ENCODE measurements around the gene ARL3. TPM values are rescaled to one million over a fixed set of nuclear protein-coding genes. Genes with fewer than 3 reads are reported as not detected.

Gene ARL3
- total RNA-seq, 2 donors from 2014 or later, result 3.2 to 3.7 TPM

DNA sequence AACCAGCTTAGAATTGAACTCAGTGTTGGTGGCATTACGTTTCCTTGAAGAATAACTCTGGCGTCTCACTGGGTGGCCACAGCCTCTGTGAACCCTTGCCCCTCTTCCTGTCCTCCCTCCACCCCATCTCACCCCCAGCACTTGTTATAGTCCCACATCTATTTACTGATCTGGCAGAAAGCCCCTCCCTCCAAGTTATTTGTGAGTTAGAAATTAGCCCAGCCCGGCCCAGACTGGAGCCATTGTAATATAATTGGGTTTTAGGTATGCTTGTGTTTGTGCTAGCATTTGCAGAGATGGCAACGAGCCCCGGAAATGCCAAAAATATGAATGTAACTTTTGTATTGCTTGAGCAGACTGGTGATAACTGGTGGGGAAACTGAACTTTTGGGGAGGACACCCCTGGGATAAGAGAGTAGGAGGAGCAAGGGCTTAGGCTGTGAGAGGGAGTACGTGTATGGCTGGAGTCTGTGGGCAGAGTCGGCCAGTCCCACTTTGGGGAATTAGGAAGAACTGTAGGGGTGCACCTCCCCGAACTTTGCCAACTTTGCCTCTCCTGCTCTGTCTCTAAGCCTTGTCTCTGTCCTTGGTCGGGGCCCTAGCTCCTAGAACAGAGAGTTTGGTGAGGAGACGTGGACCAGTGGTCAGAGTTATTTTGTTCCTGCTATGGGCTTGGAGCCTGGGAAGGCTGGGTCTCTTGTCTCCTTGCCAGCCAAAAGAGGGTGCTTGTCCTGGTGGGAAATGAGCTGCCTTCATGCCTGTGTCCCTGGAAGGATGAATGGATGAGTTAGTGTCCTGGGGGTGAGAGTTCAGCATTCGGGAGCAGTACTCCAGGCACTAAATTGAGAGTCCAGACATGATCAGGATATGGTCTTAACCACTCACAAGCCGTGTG lies 89.2 kb downstream of the ARL3 start:
- Mint-ChIP-seq H3K4me3 (no peak overlapping the region), H3K27ac (no peak overlapping the region)

DNA sequence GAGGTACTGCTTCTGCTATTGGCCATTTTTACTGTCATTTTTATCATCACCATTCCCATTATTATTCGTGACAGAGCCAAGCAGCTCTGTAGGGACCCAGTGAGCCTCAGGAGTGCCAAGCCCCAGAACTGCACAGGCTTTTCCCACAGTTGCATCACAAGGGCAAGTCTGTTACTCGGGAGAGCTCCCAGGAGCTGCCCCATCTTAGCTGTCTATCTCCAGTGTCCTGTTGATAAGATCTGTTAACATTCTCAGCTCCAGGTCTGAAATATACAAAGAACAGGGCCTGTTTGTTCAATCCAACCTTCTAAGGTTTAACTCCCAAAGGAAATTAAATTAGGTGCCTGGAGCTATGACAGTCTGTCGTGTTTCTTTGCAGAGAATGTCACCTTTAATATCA lies 90.1 kb downstream of the ARL3 start:
- no peak overlapping the region for H3K27ac Mint-ChIP-seq
- H3K4me3 Mint-ChIP-seq, result no peak overlapping the region
- ATAC-seq, result no peak
- H3K27me3 Mint-ChIP-seq, result no peaks in the 10 kb centered on the region
- no peaks in the 10 kb centered on the region for H3K36me3 Mint-ChIP-seq (ENCODE audit: low read depth)
- H3K4me1 Mint-ChIP-seq, result peaks cover 15% of the 10 kb centered on the region
- no peaks in the 10 kb centered on the region for H3K9me3 ChIP-seq (ENCODE audit: control insufficient read depth, low read length, poor library complexity, severe bottlenecking)
- DNase-seq, result no peak

More for the DNA sequence above, 89.2 kb downstream of the ARL3 start:
- no peak for DNase-seq
- Mint-ChIP-seq H3K27me3 (no peaks in the 10 kb centered on the region), H3K4me1 (peaks cover 12% of the 10 kb centered on the region), H3K36me3 (ENCODE audit: low read depth) (no peaks in the 10 kb centered on the region)
- H3K9me3 ChIP-seq (ENCODE audit: control insufficient read depth, low read length, poor library complexity, severe bottlenecking), result no peaks in the 10 kb centered on the region
- no peak for ATAC-seq

Other genes starting within 250 kb of the ARL3 start
- 10 to 100 TPM; 57.5 to 58.0 TPM for gene ACTR1A, start 211.7 kb downstream of the ARL3 start, total RNA-seq
- 10 to 100 TPM; 14.4 to 16.4 TPM for gene SUFU, start 210.4 kb downstream of the ARL3 start, total RNA-seq
- 10 to 100 TPM; 63.6 to 73.0 TPM for gene TRIM8, start 69.9 kb downstream of the ARL3 start, total RNA-seq
- gene SFXN2, start 239 bp upstream of the ARL3 start, total RNA-seq, result 1 to 10 TPM; 5.6 to 7.9 TPM
- gene WBP1L, start 29.6 kb upstream of the ARL3 start, total RNA-seq, result 10 to 100 TPM; 21.1 to 26.6 TPM
- gene CYP17A1, start 123.0 kb upstream of the ARL3 start, total RNA-seq, result not detected
- 10 to 100 TPM; 15.3 to 19.0 TPM for gene BORCS7, start 139.9 kb upstream of the ARL3 start, total RNA-seq
- 1 to 10 TPM in 1 of 2 donors, not detected in 1; 1.0 TPM for gene AS3MT, start 155.1 kb upstream of the ARL3 start, total RNA-seq
- 10 to 100 TPM in 1 of 2 donors, 1 to 10 TPM in 1; 9.2 to 12.5 TPM for gene CNNM2, start 203.9 kb upstream of the ARL3 start, total RNA-seq

All from T-helper 17 cell (primary cell).